HEK293T (cell line): ENCODE data around the gene RNF144A.

Source experiments
- FOXM1 ChIP-seq: fragments of 450-650 bp; IDR thresholded peaks from 2 replicates; pipeline ENCODE4 v1.6.1; 2017; ENCODE audit warnings: mild to moderate bottlenecking, borderline replicate concordance
- L3MBTL2 ChIP-seq: fragments of 450-650 bp; conservative IDR thresholded peaks from 2 replicates; pipeline ENCODE4 v1.6.1; 2016; ENCODE audit warnings: mild to moderate bottlenecking
- SP1 ChIP-seq: fragments of 450-650 bp; IDR thresholded peaks from 2 replicates; pipeline ENCODE4 v1.6.1; 2017
- SUZ12 ChIP-seq: fragments of 450-650 bp; IDR thresholded peaks from 2 replicates; pipeline ENCODE4 v1.6.1; 2016; ENCODE audit warnings: mild to moderate bottlenecking
- TARDBP ChIP-seq: fragments of 450-650 bp; IDR thresholded peaks from 2 replicates; pipeline ENCODE4 v1.6.1; 2016

DNA sequence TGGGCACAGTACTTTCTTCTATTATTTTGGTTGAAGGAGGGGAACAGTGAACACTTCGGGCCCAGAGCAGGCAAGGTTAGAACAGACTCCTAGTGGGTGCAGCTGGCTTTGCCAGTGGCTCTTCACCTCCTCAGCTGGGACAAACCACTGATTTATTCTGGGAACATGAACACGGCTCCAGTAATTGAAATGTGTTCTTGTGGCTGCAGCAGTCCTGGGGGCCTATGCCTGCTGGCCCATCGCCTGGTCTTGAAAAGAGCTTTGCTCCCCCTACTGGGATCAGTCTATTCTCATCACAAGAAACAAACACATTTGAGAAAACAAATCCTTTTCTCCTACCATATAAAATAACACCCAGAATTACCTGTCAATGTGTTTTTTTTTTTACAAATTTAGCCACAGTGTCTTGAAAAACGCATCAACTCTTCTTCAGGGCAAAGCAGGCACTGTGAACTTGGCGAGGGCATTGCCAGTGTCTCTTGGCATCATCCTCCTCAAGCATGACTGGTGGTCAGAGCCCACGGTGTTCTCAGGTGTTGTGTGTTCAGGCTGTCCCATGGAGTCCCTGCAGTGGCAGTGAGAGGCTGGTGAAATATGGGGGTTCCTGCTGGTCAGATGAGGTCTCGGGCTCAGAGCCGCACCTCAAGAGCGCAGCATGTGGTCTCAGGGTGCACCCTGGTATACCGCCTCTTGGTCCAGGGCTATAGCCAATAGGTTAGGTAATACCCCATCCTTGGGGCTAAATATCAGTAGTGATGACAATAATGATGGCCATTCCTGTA, 51.3 kb downstream of the RNF144A start:
- TF ChIP-seq SUZ12 (no peak), FOXM1 (no peak), TARDBP (no peak), SP1 (no peak), L3MBTL2 (no peak)
